NCI-H2029 treated with DMSO at 0.1 percent for 48 hours (cell line): Measurements from ENCODE around the gene CEP295NL.

Source experiments
- DNase-seq: peaks from one replicate; lab custom pipeline; 2025; lab: John Stamatoyannopoulos, UW

Gene CEP295NL

DNA sequence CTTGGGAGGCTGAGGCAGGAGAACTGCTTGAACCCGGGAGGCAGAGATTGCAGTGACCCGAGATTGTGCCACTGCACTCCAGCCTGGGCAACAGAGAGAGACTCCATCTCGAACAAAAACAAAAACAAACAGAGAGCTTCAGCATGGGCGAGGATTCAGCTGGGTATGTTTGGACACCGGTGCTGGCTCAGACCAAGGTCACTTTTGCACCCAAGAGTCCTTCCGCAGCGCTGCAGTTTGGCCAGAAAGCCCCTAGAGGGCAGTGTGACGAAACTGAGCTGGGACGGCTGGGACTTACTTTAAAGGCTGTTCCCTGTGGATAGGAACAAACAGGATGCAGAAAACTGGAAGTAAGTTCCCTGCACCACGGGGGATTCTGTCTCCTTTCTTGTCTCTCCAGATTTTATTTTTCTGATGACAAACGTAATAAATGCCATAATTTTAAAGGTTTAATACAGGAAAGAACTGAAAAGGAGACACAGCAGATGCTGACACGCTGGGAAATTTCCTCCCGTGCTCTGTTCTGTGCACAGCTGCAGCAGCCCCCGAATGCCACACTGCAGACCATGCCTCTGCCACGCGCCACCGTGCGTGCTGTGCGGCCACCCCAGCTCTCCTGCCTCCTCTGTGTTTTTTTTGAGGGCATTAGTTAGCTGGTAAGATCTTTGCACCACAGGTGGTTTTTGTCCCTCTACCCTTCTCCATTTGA, 37.2 kb downstream of the CEP295NL start:
- DNase-seq: peak; percentile 18

DNA sequence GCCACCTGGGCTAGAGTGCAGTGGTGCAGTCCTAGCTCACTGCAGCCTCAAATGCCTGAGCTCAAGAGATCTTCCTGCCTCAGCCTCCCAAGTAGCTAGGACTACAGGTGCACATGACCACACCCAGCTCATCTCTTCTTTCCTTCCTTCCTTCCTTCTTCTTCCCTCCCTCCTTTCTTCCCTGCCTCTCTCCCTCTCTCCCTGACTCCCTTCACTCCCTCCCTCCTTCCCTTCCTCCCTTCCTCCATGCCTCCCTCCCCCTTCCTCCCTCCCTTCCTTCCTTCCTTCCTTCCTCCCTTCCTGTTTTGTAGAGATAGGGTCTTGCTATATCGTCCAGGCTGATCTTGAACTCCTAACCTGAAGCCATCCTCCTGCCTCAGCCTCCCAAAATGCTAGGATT, 38.9 kb downstream of the CEP295NL start:
- no peak for DNase-seq

DNA sequence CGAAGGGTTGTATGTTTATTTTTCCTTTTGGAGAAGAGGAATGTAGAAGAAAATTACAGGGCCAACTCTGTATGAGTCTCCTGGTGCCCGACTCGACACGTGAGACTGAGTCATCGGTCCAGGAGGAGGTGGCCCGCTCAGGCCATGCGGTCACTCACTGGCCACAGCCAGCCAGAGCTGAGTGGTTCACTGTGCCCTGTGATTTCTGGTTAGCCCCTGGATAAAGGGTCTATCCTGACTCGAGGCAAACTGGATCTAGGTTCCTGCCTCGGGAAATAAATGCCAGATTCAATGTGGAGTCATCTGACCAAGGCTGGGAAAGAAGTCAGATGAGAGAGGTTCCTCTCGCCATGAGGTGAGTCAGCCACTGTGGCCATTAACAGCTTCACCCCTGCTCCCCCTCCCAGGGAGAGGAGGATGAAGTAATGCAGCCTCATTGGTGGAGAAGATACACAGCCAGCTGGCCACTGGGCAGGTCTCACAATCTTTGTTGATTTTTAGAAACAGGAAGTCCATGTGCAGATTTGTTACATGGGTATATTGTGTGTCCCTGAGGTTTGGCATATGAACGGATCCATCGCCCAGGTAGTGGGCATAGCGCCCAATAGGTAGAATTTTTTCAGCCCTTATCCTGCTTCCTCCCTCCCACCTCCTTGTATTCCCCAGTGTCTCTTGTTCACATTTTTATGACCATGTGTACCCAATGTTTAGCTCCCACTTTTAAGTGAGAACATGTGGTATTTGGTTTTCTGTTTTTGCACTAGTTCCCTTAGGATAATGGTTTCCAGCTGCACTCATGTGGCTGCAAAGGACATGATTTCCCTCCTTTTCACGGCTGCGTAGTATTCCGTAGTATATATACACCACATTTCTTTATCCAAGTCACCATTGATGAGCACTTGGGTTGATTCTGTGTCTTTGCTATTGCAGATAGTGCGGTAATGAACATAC, 40.7 kb downstream of the CEP295NL start:
- DNase-seq: no peak

DNA sequence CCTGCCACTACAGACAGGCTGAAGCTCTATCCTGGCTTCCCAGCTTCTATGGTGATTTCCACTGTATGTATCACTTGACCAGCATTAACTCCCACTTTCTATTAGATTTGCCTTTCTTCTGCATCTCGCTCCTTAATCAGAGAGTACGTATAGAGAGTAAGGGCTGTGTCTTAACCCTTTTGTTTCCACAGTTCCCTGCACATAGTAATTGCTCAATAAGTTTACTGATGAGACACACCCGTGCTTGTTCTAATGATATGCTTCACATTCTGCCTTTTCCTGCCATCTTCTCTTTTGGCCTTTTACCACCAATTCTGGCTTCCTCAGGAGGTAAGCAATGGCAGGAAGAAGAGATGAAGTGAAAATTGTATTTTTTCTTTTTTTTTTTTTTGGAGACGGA, 41.8 kb downstream of the CEP295NL start:
- DNase-seq: no peak

DNA sequence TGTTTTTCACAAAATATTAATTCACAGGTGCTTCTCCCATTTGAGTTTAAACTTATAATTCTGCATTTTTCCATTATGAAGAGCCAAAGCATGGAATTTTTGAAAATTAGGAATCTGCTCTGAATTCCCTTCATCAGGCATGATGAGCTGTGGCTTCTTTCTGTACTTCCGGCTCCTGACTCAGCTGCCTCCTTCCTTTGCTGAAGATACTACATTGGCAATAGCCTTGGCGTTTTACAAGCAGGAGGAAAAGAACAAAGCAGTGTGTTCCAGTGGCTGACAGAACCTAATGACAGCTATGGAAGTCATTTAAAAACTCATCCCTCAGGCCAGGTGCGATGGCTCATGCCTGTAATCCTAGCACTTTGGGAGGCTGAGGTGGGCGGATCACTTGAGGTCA, 44.0 kb downstream of the CEP295NL start:
- no peak for DNase-seq

DNA sequence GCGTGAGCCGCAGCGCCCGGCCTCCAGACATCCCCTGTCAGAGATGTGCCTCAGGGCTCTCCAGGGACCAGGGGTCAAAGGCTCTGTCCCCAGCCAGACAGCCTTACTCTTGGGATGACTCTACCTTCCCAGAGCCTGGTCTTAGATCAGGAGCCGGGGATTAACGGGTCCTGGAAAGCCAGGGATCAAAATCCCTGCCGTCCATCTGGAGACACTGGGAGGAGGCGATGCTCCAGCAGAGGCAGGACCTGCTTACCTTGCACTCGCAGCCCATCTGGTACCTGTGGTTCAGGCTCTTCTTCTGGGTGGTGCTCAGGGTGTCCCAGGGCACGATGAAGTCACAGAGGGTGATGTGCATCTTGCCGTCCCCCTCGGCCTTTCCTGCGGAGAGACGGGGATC, 45.7 kb downstream of the CEP295NL start:
- DNase-seq: no peak

DNA sequence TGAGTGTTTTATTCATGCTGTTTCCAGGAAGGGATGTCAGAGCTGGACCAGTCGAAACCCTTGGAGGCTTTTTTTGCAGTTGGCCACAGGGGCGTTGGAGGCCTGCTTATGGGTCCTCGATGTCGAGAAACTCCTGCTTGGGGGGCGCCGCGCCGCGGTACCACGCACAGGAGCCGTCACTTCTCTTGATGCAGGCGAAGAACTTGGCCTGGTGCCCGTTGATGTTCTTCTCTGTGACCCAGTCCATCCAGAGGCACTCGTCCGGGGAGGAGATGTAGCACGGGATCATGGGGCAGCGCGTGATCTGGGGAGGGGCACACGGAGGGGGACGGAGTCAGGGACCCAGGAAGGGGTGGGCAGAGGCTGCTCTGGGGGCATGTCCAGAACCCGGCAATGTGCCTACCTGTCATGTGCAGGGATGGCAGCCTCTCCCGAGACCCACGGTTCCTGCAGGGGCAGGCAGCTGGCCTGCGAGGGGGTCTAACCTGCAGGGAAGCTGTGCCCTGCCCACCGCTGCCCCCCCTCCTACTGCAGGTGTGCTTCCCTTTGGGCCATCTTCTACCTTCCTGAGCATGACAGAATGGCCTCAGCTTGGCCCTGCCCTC, 47.3 kb downstream of the CEP295NL start:
- no peak for DNase-seq

DNA sequence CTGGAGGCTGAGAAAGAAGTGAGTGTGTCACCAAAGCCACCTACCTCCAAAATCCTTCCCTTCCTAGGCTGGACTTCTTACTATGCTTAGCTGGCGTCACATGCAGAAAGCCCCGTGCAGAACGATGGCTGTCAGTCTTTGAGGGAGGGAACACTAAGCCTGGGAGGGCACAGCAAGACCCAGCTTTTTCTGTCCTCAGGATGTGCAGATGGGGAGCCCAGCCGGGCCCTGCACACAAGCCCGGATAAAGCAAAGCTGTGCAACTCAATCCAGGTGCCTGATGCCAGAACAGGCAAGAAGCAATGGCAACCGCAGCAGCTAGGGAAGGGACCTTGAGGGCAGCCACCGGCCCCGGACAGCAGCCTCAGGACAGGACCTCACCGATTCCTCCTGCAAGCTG, 48.5 kb downstream of the CEP295NL start:
- no peak for DNase-seq

DNA sequence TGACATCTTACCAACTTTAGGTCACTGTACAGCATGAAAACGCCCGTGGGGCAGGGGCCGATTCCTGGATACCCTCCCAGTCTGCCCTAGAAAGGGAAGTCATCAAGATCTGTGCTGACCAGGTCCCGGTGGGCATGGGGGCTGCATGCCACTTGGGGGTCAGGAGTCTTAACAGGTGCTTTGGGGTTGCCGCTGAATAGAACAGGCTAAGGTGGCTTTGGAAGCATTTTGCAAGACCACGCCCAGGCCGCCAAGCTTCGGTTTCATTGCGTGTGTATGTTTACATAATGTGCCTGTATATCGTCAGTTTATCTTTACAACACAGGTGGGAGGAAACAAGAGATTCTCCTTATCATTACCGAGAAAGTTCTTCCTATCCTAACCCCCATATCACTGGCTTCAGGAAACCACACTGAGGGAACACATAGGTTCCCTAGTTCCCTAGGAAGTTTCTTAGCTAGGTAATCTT, 49.0 kb downstream of the CEP295NL start:
- no peak for DNase-seq

DNA sequence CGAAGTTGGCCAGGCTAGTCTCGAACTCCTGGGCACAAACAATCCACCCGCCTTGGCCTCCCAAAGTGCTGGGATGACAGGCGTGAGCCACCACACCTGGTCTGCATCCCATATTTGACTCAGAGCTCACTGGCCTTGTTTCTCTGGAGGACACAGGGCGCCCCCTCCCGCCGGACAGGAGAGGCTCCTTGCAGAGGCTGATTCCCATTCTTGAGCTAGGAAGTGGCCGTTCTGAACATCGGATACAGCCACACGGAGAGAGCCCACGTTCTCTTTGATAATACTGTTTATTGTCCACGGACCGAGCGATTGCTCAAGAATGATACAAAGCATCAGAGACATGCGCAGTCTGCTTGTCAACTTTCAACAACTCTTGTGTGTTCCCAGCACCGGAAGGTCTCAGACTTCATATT, 50.3 kb downstream of the CEP295NL start:
- DNase-seq: no peak

DNA sequence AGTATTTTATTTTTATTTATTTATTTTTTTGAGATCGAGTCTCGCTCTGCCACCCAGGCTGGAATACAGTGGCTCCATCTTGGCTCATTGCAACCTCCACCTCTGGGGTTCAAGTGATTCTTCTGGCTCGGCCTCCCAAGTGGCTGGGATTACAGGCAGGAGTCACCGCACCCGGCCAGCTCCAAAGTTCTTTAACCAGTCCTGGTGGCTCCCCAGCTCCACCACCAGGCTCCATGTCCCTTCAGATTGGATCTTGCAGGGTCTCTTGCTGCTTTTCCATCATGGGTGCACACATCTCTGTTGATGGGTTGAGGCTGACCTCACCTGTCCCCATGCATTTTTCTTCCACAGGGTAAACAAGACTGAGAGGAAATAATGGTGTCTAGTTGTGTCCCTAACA, 54.0 kb downstream of the CEP295NL start:
- DNase-seq: no peak

DNA sequence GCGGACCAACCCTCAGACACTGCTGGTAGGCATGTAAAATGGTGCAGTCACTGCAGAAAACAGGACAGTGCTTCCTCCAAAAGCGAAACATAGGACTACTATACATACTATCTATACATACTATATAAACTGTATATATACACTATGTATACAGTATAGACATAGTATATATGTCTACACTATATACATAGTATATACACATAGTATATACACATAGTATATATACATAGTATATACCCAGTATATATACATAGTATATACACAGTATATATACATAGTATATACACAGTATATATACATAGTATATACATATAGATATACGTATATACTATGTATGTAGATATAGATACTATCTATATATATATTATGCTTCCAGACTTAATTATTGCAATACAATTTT, 55.9 kb downstream of the CEP295NL start:
- DNase-seq: no peak

DNA sequence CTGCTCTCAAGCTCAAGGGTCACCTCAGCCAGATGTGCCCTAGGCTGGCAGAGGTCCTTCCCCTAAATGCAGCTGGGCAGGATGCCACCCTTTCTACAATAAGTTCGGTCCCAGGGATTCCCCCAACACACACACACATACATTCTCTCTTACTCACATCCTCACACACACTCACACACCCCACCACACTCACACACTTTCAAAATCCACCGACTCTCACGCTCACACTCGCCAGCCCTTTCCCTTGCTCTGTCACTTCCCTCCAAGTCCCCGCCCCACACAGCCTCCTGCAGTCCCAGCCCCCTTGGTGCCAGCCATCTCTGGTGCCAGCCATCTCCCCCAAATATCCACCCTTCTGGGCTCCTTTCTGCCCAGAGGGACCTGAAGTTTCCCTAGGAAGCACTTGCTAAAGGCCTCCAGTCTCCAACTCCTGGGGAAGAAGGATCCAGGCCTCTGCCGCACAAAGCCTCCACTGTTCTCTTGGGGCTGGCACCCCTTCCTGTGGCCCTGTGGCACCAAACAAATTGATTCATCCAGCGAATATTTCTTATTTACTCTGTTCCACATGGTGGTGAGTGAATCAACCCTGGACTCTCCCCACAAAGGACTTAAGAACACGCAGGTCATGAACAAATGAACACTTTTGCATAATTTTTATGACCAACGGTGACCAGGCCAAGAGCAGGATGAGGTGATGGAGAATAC, 58.5 kb downstream of the CEP295NL start:
- no peak for DNase-seq

DNA sequence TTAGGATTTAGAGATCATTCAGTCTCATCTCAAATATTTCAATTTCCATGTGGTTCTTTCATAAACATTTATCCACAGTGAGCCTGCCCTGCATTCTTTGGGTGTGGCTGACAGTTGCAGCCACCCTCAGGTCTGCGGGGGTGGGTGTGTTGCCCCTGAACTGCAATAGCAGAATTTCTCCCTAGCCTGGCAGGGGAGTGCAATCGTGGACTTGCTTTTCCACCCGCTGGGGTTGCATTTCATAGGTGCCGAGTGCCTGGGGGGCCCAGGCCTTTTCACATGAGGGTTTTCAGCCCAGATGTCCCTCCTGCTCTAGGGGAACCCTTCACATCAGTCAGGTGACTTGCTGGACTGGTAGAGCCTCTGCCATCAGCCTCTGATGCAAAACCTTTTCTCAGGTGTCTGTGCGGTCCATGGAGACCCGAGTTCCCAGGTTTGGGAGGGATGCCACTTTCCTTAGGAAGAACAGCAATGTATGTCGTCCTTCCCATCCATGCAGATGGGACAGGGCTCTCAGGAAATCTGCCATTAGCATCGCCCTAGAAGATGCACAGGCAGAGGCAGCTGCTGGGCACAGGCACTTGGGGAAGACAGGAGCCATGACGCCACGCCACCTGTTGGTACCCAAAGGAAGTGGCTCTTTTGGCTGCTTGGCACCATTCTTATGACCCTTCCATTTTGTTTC, 60.0 kb downstream of the CEP295NL start:
- DNase-seq: peak; percentile 1

DNA sequence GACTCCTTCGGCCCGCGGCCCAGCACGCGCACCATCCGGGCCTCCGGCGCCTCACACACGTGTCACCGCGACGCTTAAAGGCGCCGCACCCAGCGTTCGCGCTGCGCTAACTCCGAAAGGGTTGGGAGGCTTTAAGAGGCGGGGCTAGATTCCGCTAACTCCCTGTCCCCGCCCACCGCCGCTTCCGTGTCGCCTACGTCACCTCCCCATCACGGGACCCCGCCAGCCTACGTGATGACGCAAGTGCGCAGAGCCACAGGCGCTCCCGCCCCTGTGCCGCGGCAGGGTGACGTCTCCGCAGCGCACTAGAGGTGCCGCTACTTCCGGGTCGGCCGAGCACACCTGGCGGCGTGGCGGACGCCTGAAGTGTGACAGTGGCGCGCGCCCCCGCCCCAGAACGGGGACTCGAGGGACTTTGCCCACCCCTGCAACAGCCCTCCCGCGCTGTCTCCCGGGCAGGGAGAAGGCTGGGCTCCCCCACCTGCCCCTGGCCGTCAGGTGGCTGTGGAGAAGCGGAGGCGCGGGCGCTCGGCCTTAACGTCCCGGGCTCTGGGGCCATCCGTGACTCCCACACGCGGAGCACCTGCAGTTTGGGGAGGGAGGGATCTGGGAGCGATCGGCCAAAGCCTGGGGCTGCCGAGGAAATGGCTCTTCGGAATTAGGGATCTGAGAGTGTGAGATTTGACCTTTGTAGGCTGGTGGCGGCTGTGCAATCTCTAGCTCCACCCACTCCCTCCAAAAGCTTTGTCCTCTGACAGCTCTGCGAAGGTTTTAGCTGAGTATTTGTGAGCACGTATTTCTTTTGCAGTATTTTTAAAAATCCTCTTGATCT, 62.0 kb downstream of the CEP295NL start, which contains the start of gene USP36:
TSS of gene USP36 (minus strand) at position 35 of the 832 bp plus-strand sequence. CDS start 4,451 bp downstream, outside the sequence.
- peak; percentile 82 for DNase-seq
